Measurements from ENCODE around the gene ERGIC1.
A peak's percentile ranks its signal among the peaks of the same experiment; 100 is the strongest.

Gene ERGIC1

DNA sequence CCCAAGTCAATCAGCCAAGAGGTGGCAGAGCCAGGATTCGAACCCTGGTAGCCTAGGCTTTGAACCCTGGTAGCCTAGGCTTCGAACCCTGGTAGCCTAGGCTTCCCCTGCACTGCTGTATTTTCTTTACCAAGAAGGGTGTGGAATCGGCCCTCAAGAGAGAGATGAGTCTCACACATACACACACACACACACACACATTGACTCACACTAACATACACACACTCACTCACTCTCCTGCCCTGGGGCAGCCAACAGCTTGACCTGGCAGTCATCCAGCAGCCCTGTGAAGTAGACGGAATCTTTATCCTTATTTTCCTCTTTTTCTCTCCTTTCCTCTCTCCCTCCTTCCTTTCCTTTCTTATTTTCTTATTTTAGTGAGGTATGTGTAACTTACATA lies 69.7 kb downstream of the ERGIC1 start:
- DNase-seq, result no peak

- DNase-seq, result no peak
These were observed 70.2 kb downstream of the ERGIC1 start for GRCh38 chr5:172904312-172904642.

DNA sequence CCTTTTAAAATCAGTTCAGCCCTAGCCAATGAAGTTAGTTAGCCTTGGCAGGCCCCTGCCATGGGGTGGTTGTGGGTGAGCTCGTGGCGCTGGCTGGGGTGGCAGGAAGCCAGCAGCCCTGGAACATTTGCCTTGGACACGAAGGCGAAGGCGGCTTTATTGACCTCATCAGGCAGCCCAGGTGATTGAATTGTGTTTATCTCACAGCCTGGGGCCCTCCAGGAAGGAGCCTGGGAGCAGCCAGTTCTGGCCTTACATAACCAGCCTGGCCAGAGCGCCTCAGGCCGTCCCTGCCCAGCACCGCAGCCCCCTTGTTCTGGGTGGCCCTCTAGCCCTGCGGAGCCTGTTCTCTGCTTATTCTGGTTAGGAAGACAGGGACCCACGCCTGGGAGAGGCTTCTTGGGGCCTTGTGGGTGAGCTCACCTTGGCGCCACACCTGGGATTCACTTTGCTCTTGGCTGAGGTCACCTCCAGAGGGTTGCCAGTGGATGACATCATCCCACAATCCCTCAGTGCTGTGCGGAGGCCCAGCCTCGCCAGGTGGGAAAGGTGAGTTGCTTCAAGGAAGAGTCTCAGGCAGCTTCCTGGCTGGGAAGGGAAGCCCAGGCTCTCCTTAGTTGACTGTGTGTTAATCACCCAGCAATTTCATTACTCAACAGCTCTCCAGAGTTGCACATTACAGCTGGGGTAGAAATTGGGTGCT lies 70.7 kb downstream of the ERGIC1 start:
- no peak for DNase-seq

GRCh38 chr5:172905346-172906140 lies 71.5 kb downstream of the ERGIC1 start:
- DNase-seq, result no peak

- no peak for DNase-seq
These were observed 72.4 kb downstream of the ERGIC1 start for GRCh38 chr5:172906436-172906835.

DNA sequence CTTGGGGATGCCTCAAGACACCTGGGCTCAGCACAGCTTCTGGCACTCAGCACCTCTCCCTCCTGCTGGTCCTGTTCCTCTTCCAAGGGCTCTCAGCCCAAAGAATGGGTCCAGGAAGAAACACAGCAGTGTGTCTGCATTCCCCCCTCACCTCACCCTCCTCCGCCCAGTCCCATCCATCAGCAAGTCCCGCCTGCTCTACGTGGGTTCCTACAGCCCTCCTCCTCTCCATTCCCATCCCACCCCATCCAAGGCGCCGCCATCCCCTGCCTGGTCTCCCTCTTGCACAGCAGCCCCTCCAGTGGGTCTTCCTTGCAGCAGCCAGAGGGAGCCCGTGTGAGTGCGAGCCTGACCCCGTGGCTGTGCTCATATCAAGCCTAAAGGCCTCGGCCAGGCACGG lies 72.8 kb downstream of the ERGIC1 start:
- DNase-seq, result no peak

GRCh38 chr5:172907657-172908056 lies 73.6 kb downstream of the ERGIC1 start:
- no peak for DNase-seq

DNA sequence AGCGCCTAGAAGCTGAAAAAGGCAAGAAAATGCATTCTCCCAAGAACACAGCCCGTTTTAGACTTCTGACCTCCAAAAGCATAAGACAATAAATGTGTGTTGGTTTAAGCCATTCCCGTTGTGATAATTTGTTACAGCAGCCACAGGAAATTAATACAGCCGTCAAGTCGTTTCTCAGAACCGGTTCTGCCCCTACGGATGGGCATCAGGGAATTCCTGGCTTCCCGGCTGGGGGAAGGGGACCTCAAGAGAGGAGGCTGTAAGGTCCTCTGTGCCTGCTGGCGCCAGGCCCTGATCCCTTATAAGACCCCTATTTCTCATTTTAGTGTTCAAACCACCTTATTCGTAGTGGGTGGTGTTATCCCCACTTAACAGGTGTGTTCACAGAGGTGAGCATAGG lies 74.6 kb downstream of the ERGIC1 start:
- no peak for DNase-seq

- no peak for DNase-seq
These were observed 76.0 kb downstream of the ERGIC1 start for GRCh38 chr5:172909931-172910502.

- DNase-seq, result no peak
These were observed 77.0 kb downstream of the ERGIC1 start for GRCh38 chr5:172910828-172911627.

- DNase-seq, result no peak
These were observed 77.5 kb downstream of the ERGIC1 start for GRCh38 chr5:172911628-172911880.

- no peak for DNase-seq
These were observed 77.9 kb downstream of the ERGIC1 start for GRCh38 chr5:172911976-172912375.

DNA sequence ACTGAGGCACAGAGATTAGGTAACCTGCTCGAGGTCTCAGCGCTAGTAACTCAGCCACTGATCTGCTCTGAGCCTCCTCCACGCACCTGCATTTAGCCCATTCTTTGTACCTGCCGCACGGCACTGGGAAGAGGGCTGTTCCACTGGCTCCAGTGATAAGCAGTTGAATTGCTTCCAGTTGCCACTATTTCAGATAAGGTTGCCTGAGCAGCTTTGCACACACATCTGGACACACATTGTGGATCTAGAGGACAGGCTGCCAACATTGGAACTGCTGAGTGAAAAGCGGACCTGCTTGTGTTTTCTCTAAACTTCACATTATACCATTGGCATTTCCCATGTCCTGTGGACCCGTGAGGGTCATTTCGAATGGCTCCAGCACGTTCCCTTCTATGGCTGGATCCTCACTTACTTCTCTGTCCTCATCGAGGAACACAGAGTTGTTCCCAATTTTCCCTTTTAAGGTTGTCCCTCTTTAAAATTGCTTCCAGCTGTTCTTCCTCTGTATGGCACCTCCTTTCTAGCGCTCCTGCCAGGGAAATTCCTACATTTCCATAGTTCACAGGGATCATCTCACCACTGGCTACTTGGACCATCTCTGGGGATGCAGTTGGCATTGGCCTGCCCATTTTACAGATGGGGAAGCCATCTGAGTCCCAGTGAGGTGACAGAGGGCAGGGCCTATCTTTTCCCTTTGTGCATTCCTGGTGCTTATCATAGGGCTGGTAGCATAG lies 79.2 kb downstream of the ERGIC1 start:
- DNase-seq, result no peak

DNA sequence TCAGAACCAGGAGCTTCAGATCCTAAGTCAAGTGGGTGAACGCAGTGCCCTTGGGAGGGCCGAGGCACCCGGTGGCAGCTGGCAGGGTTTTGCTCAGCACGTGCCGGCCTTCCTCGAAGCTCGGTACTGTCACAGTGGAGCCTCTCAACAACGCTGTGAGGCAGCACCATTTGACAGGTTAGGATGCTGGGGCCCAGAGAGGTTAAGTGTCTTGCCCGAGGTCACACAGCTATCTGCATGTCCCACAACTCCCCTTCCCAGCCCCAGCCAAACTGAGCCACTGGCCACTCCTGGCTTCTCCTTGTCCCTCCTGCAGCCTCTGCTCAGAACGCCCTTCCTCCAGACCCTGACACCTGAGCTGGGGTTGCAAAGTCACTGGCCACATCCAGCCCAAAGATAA lies 81.5 kb downstream of the ERGIC1 start:
- no peak for DNase-seq

DNA sequence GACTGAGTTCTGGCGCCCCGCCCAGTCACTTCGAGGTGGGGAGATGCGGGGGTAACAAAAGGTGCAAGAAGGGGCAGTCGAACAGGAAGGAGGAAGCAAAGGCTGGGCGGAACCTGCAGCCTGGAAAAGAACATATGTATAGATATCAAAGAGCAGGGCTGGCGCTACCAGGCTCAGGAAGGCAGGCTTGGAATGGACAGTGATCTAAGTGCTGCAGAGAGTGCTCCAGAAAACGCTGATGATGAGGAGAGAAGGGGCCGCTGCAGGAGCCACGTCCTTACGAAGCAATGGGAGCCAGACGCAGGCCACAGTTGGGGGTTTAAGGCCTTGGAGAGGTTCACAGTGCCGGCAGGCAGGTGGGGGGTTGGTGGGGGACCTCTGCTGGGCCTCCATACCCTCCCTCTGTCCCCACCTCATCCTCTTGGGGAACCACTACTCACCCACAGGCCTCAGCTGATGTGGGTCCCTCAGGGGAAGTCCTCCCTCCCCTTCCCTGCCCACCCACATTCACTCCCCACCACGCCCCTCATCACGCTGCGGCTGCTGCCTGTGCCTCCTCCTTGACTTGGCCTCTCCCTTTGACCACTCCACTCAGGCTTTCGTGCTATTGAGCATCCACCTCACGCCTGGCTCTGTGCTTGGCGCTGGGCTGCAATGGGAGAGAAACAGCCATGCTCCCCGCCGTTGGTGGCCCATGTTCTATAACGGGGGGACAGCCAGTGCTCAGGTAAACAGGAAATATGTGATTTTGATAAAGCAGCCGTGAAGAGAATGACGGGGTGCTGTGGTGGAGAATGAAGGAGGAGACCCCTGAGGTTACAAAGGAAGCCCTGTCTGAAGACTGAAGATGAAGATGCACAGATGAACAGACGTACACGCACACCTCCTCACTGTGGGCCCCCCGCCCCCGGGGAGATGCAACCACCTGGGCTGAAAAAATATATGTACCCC lies 84.6 kb downstream of the ERGIC1 start:
- DNase-seq, result peak; percentile 42

- no peak for DNase-seq
These were observed 85.7 kb downstream of the ERGIC1 start for GRCh38 chr5:172919525-172920446.

GRCh38 chr5:172920447-172920849 lies 86.4 kb downstream of the ERGIC1 start:
- no peak for DNase-seq

DNA sequence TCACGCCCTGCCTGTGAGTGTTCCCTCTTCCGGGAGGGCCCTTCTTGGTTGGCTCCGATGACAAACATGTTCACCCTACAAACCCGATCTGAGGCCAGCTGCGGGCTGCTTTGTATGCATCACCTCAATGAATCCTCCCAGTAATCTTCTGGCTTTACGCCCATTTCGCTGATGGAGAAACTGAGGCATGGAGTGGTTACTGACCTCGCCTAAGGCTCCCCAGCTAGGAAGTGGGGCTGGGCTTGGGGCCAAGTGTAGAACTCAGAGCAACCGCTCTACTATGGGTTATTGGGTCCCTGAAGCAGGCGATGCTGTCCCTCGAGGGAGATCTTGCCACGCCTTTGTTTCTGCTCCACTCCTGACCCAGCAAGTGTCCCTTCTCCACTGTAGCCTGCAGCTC lies 86.9 kb downstream of the ERGIC1 start:
- DNase-seq, result no peak

- no peak for DNase-seq
These were observed 87.9 kb downstream of the ERGIC1 start for GRCh38 chr5:172921906-172922305.

DNA sequence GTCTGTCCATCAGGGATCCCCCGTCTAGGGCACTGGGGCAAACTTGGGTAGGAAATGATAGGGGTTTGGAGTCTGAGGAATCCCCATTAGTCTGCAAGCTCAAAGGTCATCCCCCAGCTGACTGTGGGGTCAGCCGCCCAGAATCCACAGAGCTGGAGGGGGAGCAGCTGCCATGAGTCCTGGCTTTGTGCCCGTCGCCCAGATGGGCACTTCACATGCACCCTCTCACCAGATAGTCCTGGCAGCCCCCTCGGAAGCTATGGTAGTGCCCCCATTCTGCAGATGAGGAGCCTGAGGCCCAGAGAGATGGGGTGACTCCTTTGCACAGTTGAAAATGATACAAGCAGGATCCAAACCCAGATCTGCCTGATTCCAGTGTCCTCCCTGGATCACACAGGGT lies 89.5 kb downstream of the ERGIC1 start:
- no peak for DNase-seq
